Stimulated activated naive B cell treated with anti-CD40 and anti-IgM and Interleukin-4, amounts not matched to agents 10 μg/mL and 1 μg/mL and 100 μg/mL, for 72 hours (primary cell): Measurements from ENCODE around the gene MRPL20.
"Not testable (repeated sequence)": the region's sequence is repeated elsewhere in the genome, so short reads cannot be mapped to it uniquely, and the experiment has no call there.

ENCODE experiments used
- ATAC-seq, 2 donors: fragments of 150-1000 bp; cut with Tn5 transposase; replicated peaks; 2 replicates each; pipeline ENCODE4 v1.10.0; 2021; ENCODE audit warnings: moderate library complexity in 1 of 2
- DNase-seq: peaks from one replicate; pipeline ENCODE4 v3.0.0; 2021
- H3K27ac Mint-ChIP-seq: one replicate; pipeline ENCODE4 v1.8.0; 2022; ENCODE audit warnings: mild to moderate bottlenecking, mixed read lengths
- H3K27me3 Mint-ChIP-seq, 2 donors: one replicate each; pipeline ENCODE4 v1.8.0; 2022; ENCODE audit warnings: mixed read lengths in 2 of 2
- H3K36me3 Mint-ChIP-seq, 2 donors: one replicate each; pipeline ENCODE4 v1.8.0; 2022; ENCODE audit warnings: mixed read lengths in 2 of 2, mild to moderate bottlenecking in 1 of 2
- H3K4me1 Mint-ChIP-seq, 2 donors: one replicate each; pipeline ENCODE4 v1.8.0; 2022; ENCODE audit warnings: mixed read lengths in 2 of 2, mild to moderate bottlenecking in 1 of 2
- H3K4me3 Mint-ChIP-seq, 2 donors: one replicate each; pipeline ENCODE4 v1.8.0; 2022; ENCODE audit warnings: mild to moderate bottlenecking in 2 of 2, mixed read lengths in 2 of 2, moderate library complexity in 1 of 2
- H3K9me3 Mint-ChIP-seq, 2 donors: one replicate each; pipeline ENCODE4 v1.8.0; 2022; ENCODE audit warnings: mixed read lengths in 2 of 2, mild to moderate bottlenecking in 1 of 2

Gene MRPL20

GRCh38 chr1:1385339-1385738, 21.8 kb downstream of the MRPL20 start:
- DNase-seq, H3K27me3 Mint-ChIP-seq, ATAC-seq, H3K27ac Mint-ChIP-seq, H3K4me3 Mint-ChIP-seq, H3K9me3 Mint-ChIP-seq: not testable (repeated sequence)
- Mint-ChIP-seq H3K36me3 (peaks cover 58 to 60% of the 10 kb centered on the region in 2 donors), H3K4me1 (peaks cover 10 to 17% of the 10 kb centered on the region in 2 donors)

GRCh38 chr1:1381294-1381693, 25.8 kb downstream of the MRPL20 start:
- Mint-ChIP-seq H3K9me3 (no peaks in the 10 kb centered on the region), H3K4me3 (no peak overlapping the region), H3K27me3 (no peaks in the 10 kb centered on the region), H3K4me1 (peaks cover 12 to 15% of the 10 kb centered on the region in 2 donors), H3K36me3 (peaks cover 38 to 43% of the 10 kb centered on the region in 2 donors), H3K27ac (no peak overlapping the region)
- DNase-seq (no peak), ATAC-seq (no peak)

GRCh38 chr1:1380860-1381259, 26.2 kb downstream of the MRPL20 start:
- no peak overlapping the region for H3K27ac Mint-ChIP-seq
- H3K27me3 Mint-ChIP-seq: no peaks in the 10 kb centered on the region
- DNase-seq (no peak), ATAC-seq (no peak)
- H3K4me1 Mint-ChIP-seq: peaks cover 12 to 18% of the 10 kb centered on the region in 2 donors
- H3K9me3 Mint-ChIP-seq: no peaks in the 10 kb centered on the region
- H3K36me3 Mint-ChIP-seq: peaks cover 33 to 41% of the 10 kb centered on the region in 2 donors
- no peak overlapping the region for H3K4me3 Mint-ChIP-seq

- peaks cover 20 to 30% of the 10 kb centered on the region in 2 donors for H3K4me1 Mint-ChIP-seq
- peaks cover 32 to 49% of the 10 kb centered on the region in 2 donors for H3K36me3 Mint-ChIP-seq
- H3K9me3 Mint-ChIP-seq: no peaks in the 10 kb centered on the region
- H3K27ac Mint-ChIP-seq: no peak overlapping the region
- DNase-seq (no peak), ATAC-seq (no peak)
- H3K4me3 Mint-ChIP-seq: no peak overlapping the region
- no peaks in the 10 kb centered on the region for H3K27me3 Mint-ChIP-seq
Measured at GRCh38 chr1:1377540-1378205, 29.4 kb downstream of the MRPL20 start.

- Mint-ChIP-seq H3K4me1 (peaks cover 15 to 36% of the 10 kb centered on the region in 2 donors), H3K36me3 (peaks cover 25 to 41% of the 10 kb centered on the region in 2 donors), H3K27me3 (no peaks in the 10 kb centered on the region), H3K27ac (peak overlapping the region; percentile 75), H3K9me3 (no peaks in the 10 kb centered on the region), H3K4me3 (peak overlapping the region in 1 of 2 donors; percentile 95)
- DNase-seq: no peak
- no peak for ATAC-seq
Measured at GRCh38 chr1:1376551-1377226, 30.4 kb downstream of the MRPL20 start.

- Mint-ChIP-seq H3K36me3 (peaks cover 22 to 35% of the 10 kb centered on the region in 2 donors), H3K9me3 (no peaks in the 10 kb centered on the region), H3K27me3 (no peaks in the 10 kb centered on the region), H3K27ac (peak within 1 kb of the TSS; percentile 98), H3K4me3 (peak within 1 kb of the TSS; percentile 92 to 95), H3K4me1 (peaks cover 15 to 37% of the 10 kb centered on the region in 2 donors)
- peak; percentile 99 for DNase-seq
- ATAC-seq: peak; percentile 93 to 95
Measured at GRCh38 chr1:1374929-1375662, 32.0 kb downstream of the MRPL20 start, which contains the start of gene AURKAIP1. Gene AURKAIP1, minus strand, starts transcription at chr1:1375207. Its CDS starts 451 bp downstream, at chr1:1374756.

- no peak for DNase-seq
- peak; percentile 5 to 8 for ATAC-seq
Measured at GRCh38 chr1:1374589-1374928, 32.5 kb downstream of the MRPL20 start.

GRCh38 chr1:1373815-1374588, 33.1 kb downstream of the MRPL20 start:
- H3K4me1 Mint-ChIP-seq: peaks cover 15 to 37% of the 10 kb centered on the region in 2 donors
- peak overlapping the region; percentile 92 to 95 for H3K4me3 Mint-ChIP-seq
- peaks cover 19 to 34% of the 10 kb centered on the region in 2 donors for H3K36me3 Mint-ChIP-seq
- H3K9me3 Mint-ChIP-seq: no peaks in the 10 kb centered on the region
- H3K27ac Mint-ChIP-seq: peak overlapping the region; percentile 98
- H3K27me3 Mint-ChIP-seq: no peaks in the 10 kb centered on the region
- ATAC-seq (no peak), DNase-seq (no peak)

More at GRCh38 chr1:1374589-1374928, 32.5 kb downstream of the MRPL20 start:
- Mint-ChIP-seq H3K4me3 (peak overlapping the region; percentile 92 to 95), H3K27ac (peak overlapping the region; percentile 98), H3K27me3 (no peaks in the 10 kb centered on the region), H3K9me3 (no peaks in the 10 kb centered on the region), H3K4me1 (peaks cover 15 to 37% of the 10 kb centered on the region in 2 donors), H3K36me3 (peaks cover 22 to 35% of the 10 kb centered on the region in 2 donors)

GRCh38 chr1:1373051-1373814, 33.9 kb downstream of the MRPL20 start:
- peak overlapping the region; percentile 37 for H3K27ac Mint-ChIP-seq
- no peaks in the 10 kb centered on the region for H3K9me3 Mint-ChIP-seq
- peaks cover 15 to 37% of the 10 kb centered on the region in 2 donors for H3K4me1 Mint-ChIP-seq
- DNase-seq (no peak), ATAC-seq (no peak)
- peaks cover 16 to 29% of the 10 kb centered on the region in 2 donors for H3K36me3 Mint-ChIP-seq
- H3K27me3 Mint-ChIP-seq: no peaks in the 10 kb centered on the region
- peak overlapping the region; percentile 50 to 60 for H3K4me3 Mint-ChIP-seq

GRCh38 chr1:1371746-1372711, 35.1 kb downstream of the MRPL20 start:
- Mint-ChIP-seq H3K36me3 (peaks cover 16 to 28% of the 10 kb centered on the region in 2 donors), H3K27me3 (no peaks in the 10 kb centered on the region), H3K9me3 (no peaks in the 10 kb centered on the region), H3K4me3 (peak overlapping the region; percentile 5 to 56), H3K27ac (no peak overlapping the region), H3K4me1 (peaks cover 15 to 36% of the 10 kb centered on the region in 2 donors)
- DNase-seq: peak; percentile 65
- ATAC-seq: peak; percentile 37 to 44

GRCh38 chr1:1371364-1371745, 35.7 kb downstream of the MRPL20 start:
- Mint-ChIP-seq H3K27ac (no peak overlapping the region), H3K4me3 (peak overlapping the region in 1 of 2 donors; percentile 4), H3K9me3 (no peaks in the 10 kb centered on the region), H3K4me1 (peaks cover 12 to 30% of the 10 kb centered on the region in 2 donors), H3K36me3 (peaks cover 10 to 21% of the 10 kb centered on the region in 2 donors), H3K27me3 (no peaks in the 10 kb centered on the region)
- ATAC-seq (no peak), DNase-seq (no peak)

GRCh38 chr1:1370771-1371300, 36.3 kb downstream of the MRPL20 start:
- ATAC-seq: no peak
- Mint-ChIP-seq H3K9me3 (no peaks in the 10 kb centered on the region), H3K27ac (no peak overlapping the region), H3K4me3 (no peak overlapping the region), H3K36me3 (peaks cover 9 to 19% of the 10 kb centered on the region in 2 donors), H3K27me3 (no peaks in the 10 kb centered on the region), H3K4me1 (peaks cover 12 to 26% of the 10 kb centered on the region in 2 donors)
- DNase-seq: no peak
